AG04449 (cell line): ENCODE results near the gene CTRB1.

Experiments used
- CTCF ChIA-PET: fragments of 350-600 bp; formaldehyde crosslinking; extraction: SDS; loops from one replicate; lab custom pipeline; 2021; ENCODE audit warnings: antibody characterized with exemption; lab: Yijun Ruan, JAX
- POLR2A ChIA-PET: fragments of 400-600, 350-600 bp; formaldehyde crosslinking; extraction: SDS; loops from one replicate; lab custom pipeline; 2020; ENCODE audit warnings: antibody characterized with exemption, inconsistent platforms; lab: Yijun Ruan, JAX
- DNase-seq: peaks from one replicate; pipeline ENCODE4 v3.0.0-alpha.2; 2010; ENCODE audit warnings: low read depth, low spot score
- H3K4me3 ChIP-seq: 2 replicates; pipeline ENCODE4 v1.5.1; 2011; ENCODE audit warnings: low read depth, mild to moderate bottlenecking, control low read depth, low read length
- CTCF ChIP-seq: IDR thresholded peaks from one replicate; pipeline ENCODE4 v1.5.1; 2011; ENCODE audit warnings: mild to moderate bottlenecking, moderate library complexity, low read length, control low read depth, inconsistent platforms; ENCODE audit not compliant: insufficient read depth; ENCODE audit errors: missing control alignments

Gene CTRB1

GRCh38 chr16:75243667-75244224 lies 25.0 kb downstream of the CTRB1 start:
- ChIA-PET POLR2A (interaction anchor here (2.0 to 2.1 kb wide), 2 partner anchors 11 to 62 kb away, joined by 8 to 16 read pairs; no protein-coding TSS in a partner anchor), CTCF (interaction anchor here (0.8 to 4.2 kb wide), 6 partner anchors 11 to 163 kb away, joined by 3 to 29 read pairs (median 4); no protein-coding TSS in a partner anchor)
- TF ChIP-seq CTCF, result no peak
- H3K4me3 ChIP-seq, result no peak overlapping the region
- DNase-seq, result no peak

- no peak overlapping the region for H3K4me3 ChIP-seq
- TF ChIP-seq CTCF, result no peak
- DNase-seq, result no peak
- ChIA-PET POLR2A (interaction anchor here (1.0 to 2.1 kb wide), 4 partner anchors 11 to 134 kb away, joined by 4 to 16 read pairs (median 8); no protein-coding TSS in a partner anchor), CTCF (interaction anchor here (0.8 to 4.2 kb wide), 7 partner anchors 11 to 163 kb away, joined by 3 to 29 read pairs (median 5); no protein-coding TSS in a partner anchor)
Observed at GRCh38 chr16:75244225-75244809, 25.5 kb downstream of the CTRB1 start.

GRCh38 chr16:75244844-75245758 lies 26.3 kb downstream of the CTRB1 start:
- peak overlapping the region; percentile 25 for H3K4me3 ChIP-seq
- CTCF ChIA-PET, result interaction anchor here (1.0 to 4.2 kb wide), 5 partner anchors 12 to 162 kb away, joined by 3 to 29 read pairs (median 3); no protein-coding TSS in a partner anchor
- POLR2A ChIA-PET, result interaction anchor here (0.7 to 2.1 kb wide), 9 partner anchors 9 to 140 kb away, joined by 3 to 16 read pairs (median 4); no protein-coding TSS in a partner anchor
- DNase-seq, result peak; percentile 87
- no peak for TF ChIP-seq CTCF

GRCh38 chr16:75246504-75247205 lies 27.9 kb downstream of the CTRB1 start:
- CTCF ChIA-PET, result interaction anchor here (1.1 to 4.2 kb wide), 3 partner anchors 10 to 142 kb away, joined by 3 to 29 read pairs (median 4); no protein-coding TSS in a partner anchor
- no peak for DNase-seq
- TF ChIP-seq CTCF, result no peak
- no peak overlapping the region for H3K4me3 ChIP-seq
- POLR2A ChIA-PET, result interaction anchor here (1.1 kb wide), 1 partner anchor 17 kb away, joined by 3 read pairs; no protein-coding TSS in a partner anchor

- no peak for DNase-seq
Observed at GRCh38 chr16:75247249-75247648, 28.5 kb downstream of the CTRB1 start.

More at GRCh38 chr16:75247249-75247648, 28.5 kb downstream of the CTRB1 start:
- no peak for TF ChIP-seq CTCF
- H3K4me3 ChIP-seq, result no peak overlapping the region
- CTCF ChIA-PET, result interaction anchor here (0.6 to 1.6 kb wide), 3 partner anchors 11 to 138 kb away, joined by 3 to 4 read pairs (median 4); no protein-coding TSS in a partner anchor
- POLR2A ChIA-PET, result interaction anchor here (1.1 kb wide), 1 partner anchor 16 kb away, joined by 3 read pairs; no protein-coding TSS in a partner anchor
